B cell (primary cell): ENCODE results near the gene NFATC2.

ENCODE experiments used
- CTCF ChIP-seq: fragments of 200-600 bp; IDR thresholded peaks from one replicate; pipeline ENCODE4 v1.8.0; 2022; ENCODE audit warnings: antibody characterized with exemption, mild to moderate bottlenecking
- EZH2 ChIP-seq: IDR thresholded peaks from 2 replicates; pipeline ENCODE4 v1.6.1; 2012; ENCODE audit warnings: borderline replicate concordance, low read depth, mild to moderate bottlenecking, moderate library complexity, low read length; ENCODE audit not compliant: insufficient read depth, poor library complexity, severe bottlenecking

DNA sequence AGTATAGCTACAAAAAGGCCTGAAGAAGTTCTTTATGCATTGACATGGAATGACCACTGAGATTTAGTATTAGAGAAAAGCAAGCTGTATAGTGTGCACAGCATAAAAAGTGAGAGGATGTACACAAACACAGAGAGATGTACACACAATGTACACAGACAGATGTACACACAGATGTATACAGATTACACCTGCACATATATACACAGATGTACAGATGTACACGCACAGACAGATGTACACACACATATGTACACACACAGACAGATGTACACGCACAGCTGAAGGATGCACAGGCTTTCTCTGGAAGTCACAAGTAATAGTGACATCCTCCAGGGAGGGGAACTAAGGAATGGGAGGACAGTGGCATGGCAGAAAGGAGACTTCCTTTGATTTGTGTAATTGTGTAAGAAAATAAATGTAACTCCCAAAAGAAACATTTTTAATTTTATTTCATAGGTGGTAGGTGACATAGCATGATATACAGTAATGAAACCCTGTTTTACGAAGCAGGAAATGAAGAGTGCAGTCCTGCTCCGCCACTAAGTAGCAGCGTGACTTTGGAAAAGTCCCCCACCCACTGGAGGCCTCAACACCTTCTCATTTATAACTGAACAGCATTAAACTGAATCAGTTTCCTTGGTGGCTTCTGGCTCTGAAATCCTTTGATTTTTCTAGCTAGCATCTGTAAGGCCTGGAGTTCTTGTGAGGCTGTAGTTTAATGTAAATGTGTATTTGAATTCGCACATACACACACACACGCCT, 14.1 kb downstream of the NFATC2 start:
- TF ChIP-seq CTCF = no peak
- TF ChIP-seq EZH2 = no peak
